SK-N-SH treated with all-trans-retinoic acid at 6 μM for 48 hours (cell line): ENCODE results near the gene THAP3.

Experiments used
- ARNTL ChIP-seq: fragments of 450-650 bp; formaldehyde crosslinking; IDR thresholded peaks from 2 replicates; pipeline ENCODE4 v1.5.0; 2020; ENCODE audit warnings: low read depth, mild to moderate bottlenecking, moderate library complexity, borderline replicate concordance
- CREB5 ChIP-seq: fragments of 250-450 bp; sonication (Bioruptor Pico); IDR thresholded peaks from 2 replicates; pipeline ENCODE4 v1.5.1; 2020; ENCODE audit warnings: low read depth, mild to moderate bottlenecking, moderate library complexity
- PATZ1 ChIP-seq: fragments of 250-450 bp; sonication (Bioruptor Pico); IDR thresholded peaks from 2 replicates; pipeline ENCODE4 v1.8.0; 2020; ENCODE audit warnings: mild to moderate bottlenecking, moderate library complexity, borderline replicate concordance
- RARB ChIP-seq: fragments of 250-450 bp; sonication (Bioruptor Pico); IDR thresholded peaks from 2 replicates; pipeline ENCODE4 v1.8.0; 2021; ENCODE audit warnings: mild to moderate bottlenecking, moderate library complexity
- SNAI2 ChIP-seq: fragments of 250-450 bp; sonication (Bioruptor Pico); IDR thresholded peaks from 2 replicates; pipeline ENCODE4 v1.5.0; 2020; ENCODE audit warnings: mild to moderate bottlenecking, moderate library complexity
- ZFP3 ChIP-seq: fragments of 250-450 bp; sonication (Bioruptor Pico); IDR thresholded peaks from 2 replicates; pipeline ENCODE4 v1.5.0; 2020; ENCODE audit warnings: mild to moderate bottlenecking, moderate library complexity
- ZNF70 ChIP-seq: fragments of 450-650 bp; formaldehyde crosslinking; IDR thresholded peaks from 2 replicates; pipeline ENCODE4 v1.5.0; 2020; ENCODE audit warnings: mild to moderate bottlenecking, moderate library complexity

GRCh38 chr1:6675941-6676340 is 51.3 kb downstream of the THAP3 start:
- TF ChIP-seq SNAI2 (CRISPR knock-in tag) (no peak), RARB (CRISPR knock-in tag) (no peak), PATZ1 (CRISPR knock-in tag) (no peak), ZFP3 (CRISPR knock-in tag) (no peak), CREB5 (CRISPR knock-in tag) (no peak), ARNTL (CRISPR knock-in tag) (no peak), ZNF70 (CRISPR knock-in tag) (no peak)
